NB4 (cell line): ENCODE measurements around the gene BACE1.
A peak's percentile ranks its signal among the peaks of the same experiment; 100 is the strongest.

Experiments
- DNase-seq: peaks from one replicate; pipeline ENCODE4 v3.0.0; 2010; ENCODE audit warnings: low read depth
- H3K4me3 ChIP-seq: one replicate; pipeline ENCODE4 v1.5.1; 2011; ENCODE audit warnings: mild to moderate bottlenecking, low read depth, low read length, moderate library complexity
- CTCF ChIP-seq: IDR thresholded peaks from one replicate; pipeline ENCODE4 v1.5.1; 2012; ENCODE audit warnings: low read depth, low read length
- MAX ChIP-seq: IDR thresholded peaks from 2 replicates; pipeline ENCODE4 v1.6.1; 2011; ENCODE audit warnings: low read depth, low read length
- MYC ChIP-seq: IDR thresholded peaks from 2 replicates; pipeline ENCODE4 v1.6.1; 2011; ENCODE audit warnings: low read depth, low read length
- POLR2A ChIP-seq: IDR thresholded peaks from 2 replicates; pipeline ENCODE4 v1.6.1; 2011; ENCODE audit warnings: mild to moderate bottlenecking; ENCODE audit not compliant: insufficient read length; ENCODE audit errors: extremely low read depth

The BACE1 gene

GRCh38 chr11:117313828-117314768 lies 2.0 kb downstream of the BACE1 start:
- TF ChIP-seq POLR2A (no peak), MAX (no peak), CTCF (no peak), MYC (no peak)
- no peak for DNase-seq
- no peak overlapping the region for H3K4me3 ChIP-seq

GRCh38 chr11:117313091-117313490 lies 3.0 kb downstream of the BACE1 start:
- no peak overlapping the region for H3K4me3 ChIP-seq
- TF ChIP-seq MAX (no peak), CTCF (no peak), MYC (no peak), POLR2A (no peak)
- peak; percentile 49 for DNase-seq

GRCh38 chr11:117309310-117309709 lies 6.7 kb downstream of the BACE1 start:
- no peak for TF ChIP-seq MYC
- TF ChIP-seq POLR2A = no peak
- no peak for TF ChIP-seq CTCF
- no peak for TF ChIP-seq MAX
- no peak overlapping the region for H3K4me3 ChIP-seq
- DNase-seq = no peak

- no peak overlapping the region for H3K4me3 ChIP-seq
- TF ChIP-seq POLR2A (no peak), CTCF (no peak), MYC (no peak), MAX (no peak)
- DNase-seq = no peak
Observed at GRCh38 chr11:117305145-117305544, 10.9 kb downstream of the BACE1 start.

GRCh38 chr11:117303646-117304315 lies 12.3 kb downstream of the BACE1 start:
- DNase-seq = no peak
- no peak overlapping the region for H3K4me3 ChIP-seq
- TF ChIP-seq MYC (no peak), MAX (no peak), POLR2A (no peak), CTCF (no peak)
